GM04503 (cell line): ENCODE measurements around the gene MDGA2.
"Not testable (repeated sequence)": the region's sequence is repeated elsewhere in the genome, so short reads cannot be mapped to it uniquely, and the experiment has no call there.

ENCODE experiments used
- DNase-seq: peaks from one replicate; pipeline ENCODE4 v3.0.0-alpha.2; 2012; ENCODE audit warnings: low read depth

The MDGA2 gene

DNA sequence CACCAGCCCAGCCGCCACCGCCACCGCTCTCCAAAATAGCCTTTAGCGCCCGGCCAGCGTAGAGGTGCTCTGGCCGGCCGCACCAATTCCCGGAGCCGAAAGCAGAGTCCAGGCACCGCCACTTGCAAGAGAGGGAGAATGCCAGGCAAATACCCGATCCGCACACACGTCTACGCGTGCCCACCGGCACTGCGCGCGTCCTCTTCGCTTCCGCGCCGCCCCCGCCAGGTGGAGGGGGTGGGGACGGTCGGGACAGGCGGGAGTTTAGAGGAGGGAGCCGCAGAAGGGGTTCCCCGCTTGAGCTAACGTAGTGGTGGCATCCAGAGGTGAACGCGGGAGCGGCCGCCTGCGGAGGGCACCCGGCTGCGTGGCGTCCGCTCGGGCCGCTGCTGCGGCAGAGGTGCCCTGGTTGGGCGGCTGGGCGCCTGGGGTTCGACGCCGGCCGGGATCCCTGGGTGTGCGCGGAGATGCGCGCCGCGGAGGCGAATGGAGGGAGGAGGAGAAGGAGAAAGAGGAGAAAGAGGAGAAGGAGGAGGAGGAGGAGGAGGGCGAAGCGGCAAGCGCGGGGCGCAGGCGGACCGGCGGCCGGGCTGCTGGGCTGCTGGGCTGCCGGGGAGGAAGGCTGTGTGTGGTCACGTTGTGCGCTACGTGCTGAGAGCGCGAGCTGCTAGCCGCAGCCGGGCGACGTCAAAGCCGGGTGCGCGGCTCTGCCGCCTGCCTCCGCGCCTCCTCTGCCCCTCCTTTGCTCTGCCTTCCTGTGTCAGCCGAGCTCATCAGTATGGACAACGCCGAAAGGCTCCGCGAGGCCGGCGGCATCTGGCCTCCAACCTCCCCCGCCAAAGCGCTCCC is at the start of gene MDGA2:
TSS of gene MDGA2 (minus strand) at position 140 of the 849 bp plus-strand sequence.
- no peak for DNase-seq

- DNase-seq: no peak
These were observed 47.7 kb upstream of the MDGA2 start for GRCh38 chr14:47722929-47723693.

DNA sequence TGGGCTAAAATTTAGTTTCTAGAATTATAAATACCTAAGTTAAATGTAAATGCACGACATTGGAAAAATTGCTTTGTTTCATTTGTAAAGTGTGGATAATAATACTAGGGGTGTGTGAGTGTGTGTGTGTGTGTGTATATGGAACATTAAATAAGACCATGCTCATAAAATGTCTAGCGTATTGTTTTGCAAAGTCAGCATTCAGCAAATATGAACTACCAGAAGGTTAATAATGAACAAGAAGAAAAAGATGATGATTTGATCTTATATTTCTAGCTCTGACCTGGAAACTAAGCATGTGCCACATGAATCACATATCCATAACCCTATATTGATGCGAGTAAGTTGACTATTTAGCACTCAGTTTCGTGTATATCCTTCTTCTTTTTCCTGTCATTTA is 44.9 kb upstream of the MDGA2 start:
- DNase-seq: no peak

- no peak for DNase-seq
These were observed 39.9 kb upstream of the MDGA2 start for GRCh38 chr14:47715330-47715729.

- DNase-seq: no peak
These were observed 35.2 kb upstream of the MDGA2 start for GRCh38 chr14:47710581-47710980.

GRCh38 chr14:47705683-47706082 is 30.3 kb upstream of the MDGA2 start:
- DNase-seq: no peak

DNA sequence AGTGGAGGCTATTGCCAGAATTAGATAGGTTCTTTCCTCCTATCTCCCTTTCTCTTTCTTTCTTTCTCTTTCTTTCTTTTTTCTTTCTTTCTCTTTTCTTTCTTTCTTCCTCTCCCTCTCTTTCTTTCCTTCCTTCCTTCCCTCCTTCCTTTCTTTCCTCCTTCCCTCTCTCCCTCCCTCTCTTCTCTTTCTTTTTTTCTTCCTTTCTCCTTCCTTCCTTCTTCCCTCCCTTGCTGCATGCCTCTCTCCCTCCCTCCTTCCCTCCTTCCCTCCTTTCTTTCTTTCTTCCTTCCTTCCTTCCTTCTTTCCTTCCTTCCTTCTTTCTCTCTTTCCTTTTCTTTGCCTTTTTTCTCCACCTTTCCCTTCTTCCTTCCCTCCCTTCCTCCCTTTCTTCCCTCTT is 16.4 kb upstream of the MDGA2 start:
- DNase-seq: no peak

GRCh38 chr14:47678993-47679392 is 3.6 kb upstream of the MDGA2 start:
- DNase-seq: no peak

GRCh38 chr14:47678157-47678556 is 2.8 kb upstream of the MDGA2 start:
- DNase-seq: no peak

- DNase-seq: no peak
These were observed 861 bp upstream of the MDGA2 start for GRCh38 chr14:47676315-47676617.

GRCh38 chr14:47674543-47675465 is 601 bp downstream of the MDGA2 start:
- no peak for DNase-seq

DNA sequence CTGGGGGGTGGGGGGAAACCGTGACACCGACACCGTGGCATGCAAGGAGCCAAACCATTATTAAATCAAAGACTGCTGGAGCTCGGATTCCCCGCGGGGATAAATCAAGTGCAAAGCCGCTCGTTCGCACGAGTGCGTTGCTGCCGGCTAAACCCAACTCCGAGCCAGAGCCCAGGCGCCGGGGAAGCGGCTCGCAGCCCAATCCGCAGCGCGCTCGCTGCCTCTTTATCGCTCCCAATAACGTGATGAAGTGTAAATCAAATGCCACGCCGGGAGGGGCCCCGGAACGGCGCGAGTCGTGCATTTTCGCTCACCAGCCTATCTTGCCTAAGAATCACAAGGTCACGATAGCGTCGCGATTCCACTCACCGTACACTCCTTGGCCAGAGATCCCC is 1.3 kb downstream of the MDGA2 start:
- DNase-seq: no peak

DNA sequence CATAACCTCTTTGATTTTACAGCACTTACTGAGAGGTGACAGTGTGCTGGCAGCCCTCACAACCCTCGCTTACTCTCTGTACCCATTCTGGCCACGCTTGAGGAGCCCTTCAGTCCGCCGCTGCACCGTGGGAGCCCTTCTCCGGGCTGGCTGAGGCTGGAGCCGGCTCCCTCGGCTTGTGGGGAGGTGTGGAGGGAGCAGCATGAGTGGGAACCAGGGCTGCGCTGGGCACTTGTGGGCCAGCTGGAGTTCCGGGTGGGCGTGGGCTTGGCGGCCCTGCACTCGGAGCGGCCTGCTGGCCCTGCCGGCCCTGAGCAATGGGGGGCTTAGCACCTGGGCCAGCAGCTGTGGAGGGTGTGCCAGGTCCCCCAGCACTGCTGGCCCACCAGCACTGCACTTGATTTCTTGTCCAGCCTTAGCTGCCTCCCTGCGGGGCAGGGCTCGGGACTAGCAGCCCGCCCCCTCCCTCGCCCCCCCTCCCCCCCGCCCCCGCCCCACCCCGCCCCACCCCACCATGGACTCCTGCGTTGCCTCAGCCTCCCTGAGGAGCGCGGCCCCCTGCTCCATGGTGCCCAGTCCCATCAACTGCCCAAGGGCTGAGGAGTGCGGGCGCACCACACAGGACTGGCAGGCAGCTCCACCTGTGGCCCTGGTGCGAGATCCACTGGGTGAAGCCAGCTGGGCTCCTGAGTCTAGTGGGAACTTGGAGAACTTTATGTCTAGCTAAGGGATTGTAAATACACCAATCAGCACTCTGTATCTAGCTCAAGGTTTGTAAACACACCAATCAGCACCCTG is 9.9 kb downstream of the MDGA2 start:
- no peak for DNase-seq

DNA sequence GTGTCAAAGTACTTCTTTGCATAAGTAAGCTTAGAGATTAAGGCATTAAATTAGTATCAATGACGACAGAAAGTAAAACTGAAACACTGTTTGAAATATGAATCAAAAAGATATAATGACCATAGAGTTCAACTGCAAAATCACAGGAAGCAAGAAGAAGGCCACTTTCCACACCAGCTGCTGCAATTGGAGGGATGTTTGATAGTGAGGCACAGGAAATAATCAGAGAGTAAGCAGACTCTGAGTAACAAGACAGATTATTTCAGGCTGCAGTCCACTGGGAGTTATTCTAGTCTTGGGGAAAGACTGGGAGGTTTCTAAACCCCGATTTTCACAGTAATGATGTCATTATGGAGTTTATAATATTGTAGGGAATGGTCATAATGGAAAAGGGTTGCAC is 12.9 kb downstream of the MDGA2 start:
- DNase-seq: no peak

GRCh38 chr14:47660158-47660557 is 15.2 kb downstream of the MDGA2 start:
- no peak for DNase-seq

- DNase-seq: no peak
These were observed 17.4 kb downstream of the MDGA2 start for GRCh38 chr14:47658041-47658440.

GRCh38 chr14:47657143-47657542 is 18.3 kb downstream of the MDGA2 start:
- no peak for DNase-seq

GRCh38 chr14:47651337-47651736 is 24.1 kb downstream of the MDGA2 start:
- DNase-seq: no peak

DNA sequence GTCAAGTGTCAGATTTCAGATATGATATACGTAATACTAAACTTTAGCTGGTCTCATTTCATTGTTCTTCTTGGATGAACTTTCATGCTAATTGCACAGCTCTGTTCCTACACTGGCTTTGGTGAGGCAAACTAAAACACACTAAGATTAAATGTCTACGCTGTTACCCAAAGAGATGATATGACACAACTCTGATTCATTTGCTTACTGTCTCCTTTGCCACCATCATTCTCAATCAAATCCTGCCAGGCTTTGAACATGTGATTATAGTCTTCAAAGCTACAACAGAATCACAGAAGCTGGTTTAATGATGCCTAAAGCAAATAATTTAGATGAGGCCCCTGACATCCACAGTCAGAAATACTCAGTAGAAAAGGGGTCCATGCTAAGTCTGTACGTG is 37.7 kb downstream of the MDGA2 start:
- no peak for DNase-seq

GRCh38 chr14:47626151-47627035 is 49.0 kb downstream of the MDGA2 start:
- DNase-seq: no peak

DNA sequence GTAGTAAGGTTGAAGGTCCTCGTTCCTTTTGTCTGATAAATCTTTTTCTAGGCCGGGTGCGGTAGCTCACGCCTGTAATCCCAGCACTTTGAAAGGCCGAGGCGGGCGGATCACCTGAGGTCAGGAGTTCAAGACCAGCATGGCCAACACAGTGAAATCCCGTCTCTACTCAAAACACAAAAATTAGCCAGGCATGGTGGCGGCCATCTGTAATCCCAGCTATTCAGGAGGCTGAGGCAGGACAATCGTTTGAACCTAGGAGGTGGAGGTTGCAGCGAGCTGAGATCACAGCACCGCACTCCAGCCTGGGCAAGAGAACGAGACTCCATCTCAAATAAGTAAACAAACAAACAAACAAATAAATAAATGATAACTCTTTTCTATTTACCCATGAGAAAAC is 51.3 kb downstream of the MDGA2 start:
- DNase-seq: not testable (repeated sequence)
